GM18505 (cell line): Measurements from ENCODE around the gene SLC37A1.
"Not testable (repeated sequence)": the region's sequence is repeated elsewhere in the genome, so short reads cannot be mapped to it uniquely, and the experiment has no call there.

Experiments used
- ATAC-seq: cut with Tn5 transposase; IDR thresholded peaks from one replicate; pipeline ENCODE4 v1.9.1; 2021; ENCODE audit not compliant: unreplicated experiment
- POLR2A ChIP-seq: IDR thresholded peaks from 4 replicates; pipeline ENCODE4 v1.6.1; 2011; ENCODE audit warnings: borderline replicate concordance; ENCODE audit not compliant: insufficient read depth, insufficient read length; ENCODE audit errors: extremely low read depth

The SLC37A1 gene

DNA sequence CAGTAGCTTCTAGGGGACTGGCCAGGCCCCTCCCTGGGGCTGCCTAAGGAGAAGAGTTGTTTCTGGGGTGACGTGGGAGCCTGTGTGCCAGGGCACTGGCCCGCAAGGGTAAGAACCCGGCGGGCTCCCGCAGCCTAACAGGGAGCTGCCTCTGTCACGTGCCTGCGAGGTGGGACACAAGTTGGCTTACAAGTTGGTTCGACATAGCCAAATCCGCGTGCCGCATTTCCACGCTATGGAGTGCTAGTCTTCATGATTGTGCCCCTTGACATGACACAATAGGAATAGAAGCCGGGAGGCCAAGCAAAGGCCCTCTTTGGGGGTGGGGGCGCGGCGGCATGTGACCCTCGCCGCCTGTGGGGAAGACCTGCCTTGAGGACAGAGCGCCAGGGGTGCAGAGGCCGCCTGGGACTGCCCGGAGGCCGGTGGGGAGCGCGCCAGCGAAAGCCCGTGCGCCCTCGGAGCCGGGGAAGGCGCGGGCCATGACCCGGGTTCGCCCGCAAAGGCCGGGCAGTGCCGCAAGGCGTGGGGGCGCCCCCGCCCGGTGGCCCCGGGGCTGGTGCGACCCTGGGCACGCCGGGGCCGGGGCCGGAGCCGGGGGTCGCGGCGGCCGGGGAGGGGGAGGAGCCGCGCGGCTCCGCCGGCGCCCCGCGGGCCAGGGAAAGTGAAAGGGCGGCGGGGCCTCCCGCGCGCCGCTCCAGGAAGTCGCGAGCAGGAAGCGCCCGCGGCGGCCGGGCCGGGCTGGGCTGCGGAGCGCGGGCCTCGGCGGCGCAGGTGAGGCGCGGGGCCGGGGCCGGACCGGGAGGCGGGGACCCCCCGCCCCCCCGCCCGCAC lies at the start of gene SLC37A1:
Gene SLC37A1, plus strand, starts transcription at position 702 of the 834 bp plus-strand sequence. CDS start 4,603 bp downstream, outside the sequence.
- peak; percentile 42 for ATAC-seq
- TF ChIP-seq POLR2A: no peak

DNA sequence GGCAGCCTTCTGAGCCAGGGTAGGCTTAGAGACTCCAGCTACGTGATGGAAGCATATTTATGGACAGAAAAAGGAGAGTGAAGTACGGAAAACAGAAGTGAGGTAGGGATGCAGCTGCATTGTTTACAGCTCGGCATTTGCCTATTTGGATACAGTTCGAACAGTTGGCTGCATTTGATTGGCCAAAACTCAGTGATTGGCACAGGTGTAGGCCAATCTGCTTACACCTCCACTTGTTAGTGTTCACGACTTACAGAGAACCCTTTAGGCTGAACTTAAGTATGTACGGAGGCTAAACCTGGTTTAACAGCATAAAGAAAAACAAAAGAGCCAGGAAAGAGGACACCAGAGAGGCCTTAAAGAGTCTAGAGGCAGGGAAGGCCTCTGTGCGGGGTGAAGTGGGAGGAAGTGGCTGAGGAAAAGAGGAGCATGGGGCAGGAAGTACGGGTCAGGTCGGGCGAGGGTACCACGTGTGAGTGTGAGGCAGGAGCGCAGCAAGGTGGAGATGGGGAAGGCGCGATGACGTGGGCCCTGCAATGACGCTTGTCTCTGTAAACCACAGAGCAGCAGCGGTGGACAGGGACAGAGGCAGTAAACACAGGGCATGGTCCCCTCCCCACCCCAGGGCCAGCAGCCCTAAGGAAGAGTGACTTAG lies 49.7 kb upstream of the SLC37A1 start:
- ATAC-seq: no peak
- no peak for TF ChIP-seq POLR2A

DNA sequence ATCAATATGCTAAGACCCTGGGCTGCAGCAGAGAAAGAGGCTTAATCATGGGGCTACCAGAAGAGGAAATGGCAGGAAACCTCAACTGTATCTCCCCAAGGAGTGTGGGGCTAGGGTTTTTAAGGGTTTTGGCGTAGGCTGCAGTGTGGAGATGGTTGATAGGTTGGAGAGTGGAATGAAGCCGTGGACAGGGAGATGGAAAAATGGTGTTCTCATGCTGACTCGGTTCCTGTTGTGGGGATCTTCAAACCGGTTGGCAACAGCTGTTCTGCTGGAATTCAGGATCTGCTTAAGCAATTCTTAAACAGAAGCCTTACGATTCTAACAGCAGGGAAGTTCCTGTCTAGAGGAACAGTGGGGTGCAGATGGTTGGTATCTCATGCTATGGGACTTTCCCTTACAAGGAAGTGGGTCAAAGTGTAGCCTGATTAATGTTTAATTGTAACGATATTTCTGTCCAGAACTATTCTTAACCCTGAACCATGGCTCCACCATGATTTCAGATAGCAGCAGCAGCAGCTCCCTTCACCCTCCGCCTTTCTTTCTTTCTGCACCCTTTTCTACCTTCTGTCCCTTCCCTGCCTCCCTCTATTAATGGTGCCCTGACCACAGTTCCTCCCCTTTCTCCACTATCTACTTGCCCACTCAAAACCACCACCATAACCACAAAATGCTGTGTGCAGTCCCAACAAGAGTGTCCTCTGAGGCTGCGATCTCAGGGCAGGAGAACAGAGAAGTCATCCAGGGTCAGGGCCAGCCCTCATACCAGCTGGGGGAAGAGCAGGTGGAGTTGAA lies 48.4 kb upstream of the SLC37A1 start:
- no peak for TF ChIP-seq POLR2A
- no peak for ATAC-seq

DNA sequence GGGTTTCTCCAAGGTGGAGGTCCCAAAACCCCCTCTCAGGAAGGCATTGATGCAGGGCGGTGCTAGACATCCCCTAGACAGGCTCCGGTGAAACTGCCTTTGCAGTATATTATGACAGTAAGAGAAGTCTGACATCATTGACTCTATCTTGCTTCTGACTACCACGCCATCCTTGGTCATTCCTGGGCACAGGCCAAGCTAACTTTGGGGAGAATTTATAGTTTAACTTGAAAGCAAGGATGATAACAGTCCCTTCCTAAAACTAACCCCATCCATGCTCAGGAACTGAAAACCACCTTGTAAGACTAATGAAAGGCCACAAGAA lies 47.9 kb upstream of the SLC37A1 start:
- no peak for ATAC-seq

DNA sequence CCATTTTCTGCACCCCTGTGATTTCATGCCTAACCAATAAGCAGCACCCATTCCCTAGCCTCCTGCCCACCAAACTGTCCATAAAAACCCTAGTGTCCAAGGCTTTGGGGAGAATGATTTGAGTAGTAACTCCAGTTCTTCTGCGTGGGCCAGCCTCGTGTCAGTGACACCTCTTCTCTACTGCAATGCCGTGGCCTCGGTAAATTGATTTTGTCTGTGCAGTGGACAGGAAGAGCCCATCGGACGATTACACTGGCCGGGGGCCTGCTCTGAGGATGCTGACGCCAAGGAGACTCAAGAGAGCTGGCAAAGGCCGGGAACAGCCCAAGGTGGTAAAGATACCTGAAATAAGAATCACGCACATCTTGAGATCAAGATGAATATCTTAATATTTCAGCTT lies 47.0 kb upstream of the SLC37A1 start:
- ATAC-seq: no peak
- no peak for TF ChIP-seq POLR2A

More for the DNA sequence above, 47.9 kb upstream of the SLC37A1 start:
- TF ChIP-seq POLR2A: no peak

DNA sequence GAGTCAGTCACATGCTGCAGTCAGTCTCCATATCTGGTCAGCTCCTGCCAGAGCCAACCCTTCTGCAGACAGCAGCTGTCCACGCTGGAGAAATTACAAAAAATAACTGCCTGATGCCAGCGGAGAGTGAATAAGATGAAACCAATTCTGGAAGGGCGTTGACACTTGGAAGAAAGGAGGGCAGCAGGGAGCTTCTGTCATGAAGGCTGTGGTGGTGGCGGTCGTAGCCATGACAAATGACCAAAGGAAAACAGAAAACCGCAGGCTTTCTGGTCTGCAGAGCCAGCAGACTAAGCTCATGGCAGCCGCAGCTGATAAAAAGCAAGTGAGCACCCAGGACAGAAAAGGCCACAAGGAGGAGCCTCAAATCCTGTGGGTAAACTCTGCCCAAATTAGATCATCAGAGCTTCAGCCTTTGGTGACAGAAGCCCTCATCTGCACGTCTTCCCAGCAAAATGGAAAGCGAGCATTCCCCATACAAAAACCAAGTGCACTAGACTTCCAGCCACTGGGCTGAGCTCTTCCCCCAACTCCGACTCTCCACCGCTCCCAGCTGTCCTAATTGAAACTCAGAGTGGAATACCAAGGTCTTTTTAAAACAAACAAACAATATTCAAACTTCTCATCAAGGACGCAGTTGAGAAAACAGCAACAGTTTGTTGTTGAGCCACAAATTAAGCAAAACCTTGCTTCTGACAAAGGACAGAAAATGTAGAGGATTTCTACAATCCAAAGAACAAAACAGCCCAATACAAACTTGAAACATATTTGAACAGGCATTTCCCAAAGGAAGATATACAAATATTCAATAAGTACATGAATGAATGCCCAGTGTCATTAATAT lies 46.3 kb upstream of the SLC37A1 start:
- ATAC-seq: no peak
- TF ChIP-seq POLR2A: no peak

DNA sequence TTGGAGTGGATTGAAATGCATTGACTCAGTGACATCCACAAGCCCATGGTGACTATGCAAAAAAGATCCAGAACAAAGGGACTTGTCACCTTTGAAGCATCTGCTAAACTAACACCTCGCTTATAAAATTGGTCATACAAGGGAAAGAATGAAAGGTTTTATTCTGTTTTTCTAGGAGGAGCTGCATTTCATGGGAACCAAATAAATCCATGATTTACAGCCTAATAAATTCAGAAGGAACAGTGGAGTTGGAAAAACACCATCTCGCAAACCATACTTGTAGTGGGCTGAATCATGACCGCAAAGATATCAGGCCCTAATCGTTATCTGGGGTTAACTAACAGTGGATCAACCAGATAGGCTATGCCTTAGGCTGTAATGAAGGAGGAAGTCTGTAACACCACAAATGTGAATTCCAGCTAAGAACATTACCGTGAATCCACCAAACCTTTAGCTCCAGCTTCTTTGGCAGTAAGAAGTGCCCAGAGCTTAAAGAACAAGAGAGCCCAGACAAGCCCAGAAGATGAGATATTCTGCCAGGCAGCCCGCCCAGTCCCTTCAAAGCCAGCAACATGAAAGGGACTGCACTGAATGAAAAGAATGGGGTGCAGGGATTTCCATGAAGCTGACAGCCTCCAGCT lies 45.0 kb upstream of the SLC37A1 start:
- ATAC-seq: no peak
- TF ChIP-seq POLR2A: no peak

DNA sequence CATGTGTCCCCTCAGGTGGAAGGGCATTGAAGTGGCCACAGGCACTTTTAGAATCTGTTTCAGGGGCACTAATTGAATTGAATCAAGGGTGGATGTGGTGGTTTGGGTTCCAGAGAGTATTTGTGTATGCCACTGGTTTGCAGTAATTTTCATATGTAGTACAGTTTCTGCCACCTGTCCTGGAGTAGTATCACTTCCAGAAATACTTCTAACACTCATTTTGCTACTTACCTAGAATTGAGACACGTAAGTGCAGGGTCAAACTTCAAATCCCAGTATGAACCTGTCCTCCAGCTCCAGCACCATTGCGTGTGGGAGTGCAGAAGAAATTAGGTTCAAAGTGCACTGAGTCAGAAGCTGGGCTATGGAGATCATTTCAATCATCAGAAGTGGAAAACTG lies 44.4 kb upstream of the SLC37A1 start:
- no peak for TF ChIP-seq POLR2A
- ATAC-seq: no peak

DNA sequence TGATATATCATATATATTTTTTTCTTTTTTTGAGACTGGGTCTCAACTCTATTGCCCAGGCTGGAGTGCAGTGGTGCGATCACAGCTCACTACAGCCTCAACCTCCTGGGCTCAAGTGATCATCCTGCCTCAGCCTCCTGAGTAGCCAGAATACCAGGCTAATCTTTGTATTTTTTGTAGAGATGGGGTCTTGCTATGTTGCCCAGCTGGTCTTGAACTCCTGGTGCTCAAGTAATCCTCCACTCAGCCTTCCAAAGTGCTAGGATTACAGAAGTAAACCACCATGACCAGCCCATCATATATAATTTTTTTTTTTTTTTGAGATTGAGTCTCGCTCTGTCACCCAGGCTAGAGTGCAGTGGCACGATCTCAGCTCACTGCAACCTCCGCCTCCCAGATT lies 43.9 kb upstream of the SLC37A1 start:
- ATAC-seq: not testable (repeated sequence)

DNA sequence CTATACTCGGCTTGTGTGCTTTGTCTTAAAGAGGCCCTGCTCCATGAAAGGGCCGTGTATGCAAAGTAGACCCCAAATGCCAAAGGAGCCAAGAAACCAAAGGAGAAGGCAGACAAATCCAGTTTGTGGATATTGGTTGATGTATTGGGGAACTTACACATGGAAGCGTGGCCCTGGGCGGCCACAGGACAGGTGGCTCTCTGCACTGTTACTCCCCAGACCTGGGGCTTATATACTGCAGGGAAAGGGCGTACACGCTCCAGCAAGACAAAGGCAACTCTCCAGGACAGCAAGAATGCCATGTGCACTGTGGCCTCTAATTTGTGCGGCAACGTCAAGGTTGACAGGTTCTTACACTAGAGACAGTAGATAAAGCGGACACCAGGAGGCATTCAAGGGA lies 42.4 kb upstream of the SLC37A1 start:
- TF ChIP-seq POLR2A: no peak

DNA sequence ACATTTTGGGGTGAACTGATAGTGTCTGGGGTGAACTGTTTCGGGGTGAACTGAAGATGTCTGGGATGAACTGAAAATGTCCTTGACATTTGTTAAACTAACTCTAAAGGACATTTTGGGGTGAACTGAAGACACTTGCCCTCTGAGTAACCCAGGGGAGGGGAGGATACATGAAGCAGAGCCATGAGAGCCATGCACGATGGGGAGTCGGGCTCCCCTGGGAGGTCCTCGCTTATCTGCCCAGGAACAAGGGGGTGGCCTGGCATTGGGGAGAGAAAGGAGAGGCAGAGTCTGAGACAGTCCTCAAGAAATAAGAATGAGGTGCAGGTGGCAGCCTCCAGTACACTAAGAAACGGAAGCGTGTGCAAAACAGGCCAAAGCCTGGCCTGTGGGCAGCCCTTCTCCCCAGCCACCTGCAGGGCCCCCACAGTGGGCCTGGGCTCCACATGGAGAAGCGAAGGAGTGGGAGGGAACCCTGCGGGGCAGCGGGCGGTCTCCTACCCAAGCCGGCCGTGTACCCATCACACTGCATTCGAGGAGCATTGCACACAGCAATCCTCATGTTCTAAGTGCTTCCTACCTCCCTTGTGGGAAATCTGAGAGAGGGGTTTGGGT lies 41.8 kb upstream of the SLC37A1 start:
- TF ChIP-seq POLR2A: no peak
- ATAC-seq: no peak

More for the DNA sequence above, 42.4 kb upstream of the SLC37A1 start:
- ATAC-seq: no peak

DNA sequence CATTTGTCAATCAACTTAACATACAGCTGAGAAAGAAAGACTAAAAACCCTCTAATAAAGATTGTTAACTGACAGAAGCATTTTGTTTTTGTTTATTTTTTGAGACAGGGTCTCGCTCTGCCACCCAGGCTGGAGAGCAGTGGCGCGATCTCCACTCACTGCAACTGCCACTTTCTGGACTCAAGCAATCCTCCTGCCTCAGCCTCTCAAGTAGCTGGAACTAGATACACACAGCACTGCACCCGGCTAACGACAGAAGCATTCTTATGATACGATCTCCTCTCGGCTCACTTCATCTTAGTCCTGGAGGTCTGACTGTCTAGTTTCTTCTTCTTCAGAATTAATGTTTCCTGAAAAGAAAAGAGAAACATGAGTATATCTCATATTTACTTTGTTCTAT lies 41.1 kb upstream of the SLC37A1 start:
- ATAC-seq: no peak
- TF ChIP-seq POLR2A: no peak

DNA sequence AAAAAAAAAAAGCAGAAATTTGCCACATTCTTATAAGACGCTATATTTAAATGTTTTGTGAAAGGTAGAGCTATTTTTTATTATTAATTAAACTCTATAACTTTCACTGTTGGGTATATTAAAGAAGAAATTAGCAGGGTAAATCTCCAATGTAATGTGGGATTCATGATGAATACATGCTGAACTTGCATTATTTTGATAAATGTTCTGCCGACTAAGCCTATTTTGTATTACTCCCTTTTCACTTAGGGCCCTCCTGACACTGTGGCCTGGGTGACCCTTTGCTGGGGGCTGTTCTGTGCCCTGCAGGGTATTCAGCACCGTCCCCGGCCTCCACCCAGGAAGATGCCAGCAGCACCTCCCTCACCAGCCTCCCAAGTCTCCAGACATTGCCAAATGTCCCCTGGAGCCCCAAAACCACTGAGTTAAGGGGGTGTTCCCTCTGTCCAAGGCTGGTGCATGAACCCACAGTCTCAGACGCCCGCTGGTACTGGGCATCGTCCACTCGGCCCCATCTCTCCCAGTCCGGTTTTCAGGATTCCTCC lies 40.1 kb upstream of the SLC37A1 start:
- no peak for ATAC-seq
- no peak for TF ChIP-seq POLR2A
